HG03060 (cell line): Measurements from ENCODE around the gene MCTS1.
A peak's percentile ranks its signal among the peaks of the same experiment; 100 is the strongest.
"Not testable (repeated sequence)": the region's sequence is repeated elsewhere in the genome, so short reads cannot be mapped to it uniquely, and the experiment has no call there.

ENCODE experiments used
- ATAC-seq: cut with Tn5 transposase; IDR thresholded peaks from one replicate; pipeline ENCODE4 v1.9.1; 2021; ENCODE audit warnings: low read depth, moderate number of reproducible peaks; ENCODE audit not compliant: unreplicated experiment

Gene MCTS1

GRCh38 chrX:120625371-120625770 lies 21.5 kb downstream of the MCTS1 start:
- no peak for ATAC-seq

- peak; percentile 93 for ATAC-seq
These were observed 26.0 kb downstream of the MCTS1 start, which contains the start of gene C1GALT1C1 for GRCh38 chrX:120629667-120630537. Gene C1GALT1C1, minus strand, starts transcription at chrX:120630054. Its CDS starts 2,888 bp downstream, at chrX:120627166.

- ATAC-seq, result no peak
These were observed 34.7 kb downstream of the MCTS1 start for GRCh38 chrX:120638619-120639018.

GRCh38 chrX:120642871-120643270 lies 39.0 kb downstream of the MCTS1 start:
- no peak for ATAC-seq

GRCh38 chrX:120647127-120647526 lies 43.2 kb downstream of the MCTS1 start:
- no peak for ATAC-seq

GRCh38 chrX:120652256-120652655 lies 48.4 kb downstream of the MCTS1 start:
- ATAC-seq, result not testable (repeated sequence)

- no peak for ATAC-seq
These were observed 49.1 kb downstream of the MCTS1 start for GRCh38 chrX:120653000-120653399.

- ATAC-seq, result no peak
These were observed 56.7 kb downstream of the MCTS1 start for GRCh38 chrX:120660637-120661036.
